Right atrium auricular region (tissue), 2 donors: ENCODE measurements around the gene ERC2. TPM values are rescaled to one million over a fixed set of nuclear protein-coding genes. Genes with fewer than 3 reads are reported as not detected.

Source experiments
- DNase-seq: peaks from one replicate; pipeline ENCODE4 v3.0.0-alpha.2; 2019; ENCODE audit warnings: low spot score
- H3K27ac ChIP-seq, 2 donors: fragments of 200-600 bp; sonication (generic); 1 replicate in 1 of 2; 2 replicates in 1 of 2; pipeline ENCODE4 v1.5.1; 2016 to 2019
- H3K27me3 ChIP-seq, 2 donors: fragments of 200-600 bp; sonication (generic); one replicate each; pipeline versions ENCODE4 v1.5.1 to v1.6.0; 2017 to 2019
- H3K36me3 ChIP-seq: fragments of 200-600 bp; sonication (generic); one replicate; pipeline ENCODE4 v1.5.1; 2016
- H3K4me1 ChIP-seq, 2 donors: fragments of 200-600 bp; sonication (generic); one replicate each; pipeline versions ENCODE4 v1.5.1 to v1.6.0; 2017 to 2019
- H3K4me3 ChIP-seq, 2 donors: fragments of 200-600 bp; sonication (generic); 1 replicate in 1 of 2; 2 replicates in 1 of 2; pipeline ENCODE4 v1.5.1; 2017 to 2019; ENCODE audit warnings: mild to moderate bottlenecking in 1 of 2, moderate library complexity in 1 of 2
- H3K9me3 ChIP-seq, 2 donors: fragments of 200-600 bp; sonication (generic); one replicate each; pipeline ENCODE4 v1.5.1; 2019
- total RNA-seq, 2 donors: library from RNA; depleted of rRNA; stranded (reverse); fragments of >200 nt; gene quantifications; one replicate each; pipeline ENCODE4 v1.1.0, GENCODE V29; 2016
- TF ChIP-seq, protein P1 (sequence below), 2 donors: fragments of 200-600 bp; sonication (generic); IDR thresholded peaks; one replicate each; pipeline ENCODE4 v1.5.1; 2019; ENCODE audit warnings: antibody characterized with exemption in 2 of 2

ERC2 gene
- total RNA-seq, 2 donors from 2014 or later = 2.9 to 4.0 TPM

DNA sequence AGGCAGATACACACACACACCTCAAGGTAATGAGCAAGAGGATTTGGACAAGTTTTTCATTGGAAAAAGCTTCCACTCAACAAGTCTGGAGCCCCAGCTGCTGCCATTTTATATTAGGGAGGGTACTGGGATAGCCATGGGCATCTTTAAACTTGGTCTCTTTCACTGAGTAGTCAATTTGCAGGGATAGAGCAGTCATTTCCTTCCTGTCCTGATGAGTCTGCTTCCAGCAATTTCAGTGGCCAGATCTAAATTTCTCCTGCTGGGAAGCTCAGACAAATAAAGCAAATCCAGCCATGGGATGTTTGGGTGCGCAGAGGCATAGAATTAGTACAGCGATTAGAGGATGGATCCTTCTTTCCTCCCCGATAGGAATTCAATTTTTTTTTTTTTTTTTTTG, 874 bp upstream of the ERC2 start:
- no peaks in the 10 kb centered on the region for H3K27me3 ChIP-seq
- DNase-seq = no peak
- H3K4me3 ChIP-seq = no peak overlapping the region
- TF ChIP-seq, protein P1, sequence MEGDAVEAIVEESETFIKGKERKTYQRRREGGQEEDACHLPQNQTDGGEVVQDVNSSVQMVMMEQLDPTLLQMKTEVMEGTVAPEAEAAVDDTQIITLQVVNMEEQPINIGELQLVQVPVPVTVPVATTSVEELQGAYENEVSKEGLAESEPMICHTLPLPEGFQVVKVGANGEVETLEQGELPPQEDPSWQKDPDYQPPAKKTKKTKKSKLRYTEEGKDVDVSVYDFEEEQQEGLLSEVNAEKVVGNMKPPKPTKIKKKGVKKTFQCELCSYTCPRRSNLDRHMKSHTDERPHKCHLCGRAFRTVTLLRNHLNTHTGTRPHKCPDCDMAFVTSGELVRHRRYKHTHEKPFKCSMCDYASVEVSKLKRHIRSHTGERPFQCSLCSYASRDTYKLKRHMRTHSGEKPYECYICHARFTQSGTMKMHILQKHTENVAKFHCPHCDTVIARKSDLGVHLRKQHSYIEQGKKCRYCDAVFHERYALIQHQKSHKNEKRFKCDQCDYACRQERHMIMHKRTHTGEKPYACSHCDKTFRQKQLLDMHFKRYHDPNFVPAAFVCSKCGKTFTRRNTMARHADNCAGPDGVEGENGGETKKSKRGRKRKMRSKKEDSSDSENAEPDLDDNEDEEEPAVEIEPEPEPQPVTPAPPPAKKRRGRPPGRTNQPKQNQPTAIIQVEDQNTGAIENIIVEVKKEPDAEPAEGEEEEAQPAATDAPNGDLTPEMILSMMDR (IDR thresholded peaks at IDR 0.05) = no peak
- H3K36me3 ChIP-seq = no peaks in the 10 kb centered on the region
- H3K4me1 ChIP-seq = peaks cover 0 to 13% of the 10 kb centered on the region in 2 donors
- no peak overlapping the region for H3K27ac ChIP-seq
- H3K9me3 ChIP-seq = no peaks in the 10 kb centered on the region

DNA sequence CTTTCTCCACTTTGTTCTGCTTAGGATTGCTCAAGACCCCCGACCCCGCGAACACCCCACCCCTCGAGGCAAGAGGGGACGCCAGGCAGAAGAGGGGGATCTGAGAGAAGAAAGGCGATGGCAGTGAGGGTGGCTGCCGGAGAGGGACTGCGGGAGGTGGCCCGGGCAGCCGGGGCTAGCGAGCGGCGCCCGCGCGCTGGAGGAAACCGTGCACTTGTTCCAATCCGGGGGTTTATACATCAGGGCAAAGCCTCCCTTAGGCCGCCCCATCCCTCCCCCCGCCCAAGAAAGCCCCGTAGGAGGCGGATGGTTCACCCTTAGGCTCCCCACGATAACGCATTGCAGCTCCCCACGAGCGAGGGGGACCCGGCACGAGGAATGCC, 475 bp downstream of the ERC2 start:
- Histone ChIP-seq H3K27me3 (no peaks in the 10 kb centered on the region), H3K4me3 (peak overlapping the region; percentile 47 to 62), H3K9me3 (no peaks in the 10 kb centered on the region), H3K27ac (peak overlapping the region in 1 of 2 donors; percentile 30), H3K36me3 (no peaks in the 10 kb centered on the region), H3K4me1 (peaks cover 0 to 13% of the 10 kb centered on the region in 2 donors)
- TF ChIP-seq, protein P1 (IDR thresholded peaks at IDR 0.05) = no peak
- DNase-seq = no peak

DNA sequence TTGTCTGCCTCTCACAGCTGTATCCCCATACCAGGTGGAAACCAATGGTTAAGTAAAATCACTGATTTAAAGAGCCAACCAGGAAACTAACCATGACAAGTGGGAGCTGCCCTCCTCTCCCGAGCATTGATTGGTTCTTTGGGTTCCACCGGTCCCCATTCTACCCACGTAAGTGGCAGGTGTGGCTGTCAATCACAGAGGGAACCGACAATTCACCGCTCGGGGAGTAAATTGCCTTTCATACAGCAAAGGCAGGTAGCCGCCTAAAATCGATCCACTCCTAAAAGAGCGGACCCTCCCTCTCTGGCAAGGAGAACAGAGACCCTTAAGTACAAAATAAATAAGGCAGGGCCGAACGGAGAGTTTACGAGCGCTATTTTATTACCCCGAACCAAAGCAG, 1.2 kb downstream of the ERC2 start:
- DNase-seq = no peak
- TF ChIP-seq, protein P1 (IDR thresholded peaks at IDR 0.05) = no peak
- no peaks in the 10 kb centered on the region for H3K36me3 ChIP-seq
- H3K4me3 ChIP-seq = peak overlapping the region; percentile 47 to 62
- H3K27me3 ChIP-seq = no peaks in the 10 kb centered on the region
- no peaks in the 10 kb centered on the region for H3K9me3 ChIP-seq
- no peak overlapping the region for H3K27ac ChIP-seq
- H3K4me1 ChIP-seq = peaks cover 0 to 13% of the 10 kb centered on the region in 2 donors

DNA sequence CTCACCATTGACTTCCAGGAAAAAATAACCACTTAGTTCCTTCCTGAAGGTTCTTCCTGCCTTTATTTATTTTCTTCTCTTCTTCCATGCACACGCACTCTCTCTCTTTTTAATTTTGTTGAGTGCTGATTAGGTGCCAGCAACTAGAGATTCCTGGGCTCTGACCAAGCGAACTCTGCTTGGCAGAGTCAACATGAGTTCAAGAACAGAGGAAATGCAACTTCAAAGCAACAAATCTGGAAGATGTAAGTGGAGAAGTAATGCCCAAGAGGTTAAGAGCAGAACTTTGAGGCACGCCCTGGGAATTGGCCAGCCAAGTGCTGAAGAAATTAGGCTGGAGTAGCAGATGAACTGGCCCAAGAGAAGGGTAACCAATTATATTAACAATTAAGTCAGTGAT, 8.5 kb downstream of the ERC2 start:
- no peaks in the 10 kb centered on the region for H3K9me3 ChIP-seq
- no peaks in the 10 kb centered on the region for H3K27me3 ChIP-seq

GRCh38 chr3:56459104-56459496, 9.2 kb downstream of the ERC2 start:
- Histone ChIP-seq H3K4me3 (no peak overlapping the region), H3K9me3 (no peaks in the 10 kb centered on the region), H3K27me3 (no peaks in the 10 kb centered on the region), H3K4me1 (no peaks in the 10 kb centered on the region), H3K36me3 (no peaks in the 10 kb centered on the region), H3K27ac (no peak overlapping the region)
- TF ChIP-seq, protein P1 (IDR thresholded peaks at IDR 0.05) = no peak
- DNase-seq = no peak

More for the DNA sequence above, 8.5 kb downstream of the ERC2 start:
- TF ChIP-seq, protein P1 (IDR thresholded peaks at IDR 0.05) = no peak
- H3K4me3 ChIP-seq = no peak overlapping the region
- no peaks in the 10 kb centered on the region for H3K36me3 ChIP-seq
- DNase-seq = no peak
- H3K4me1 ChIP-seq = no peaks in the 10 kb centered on the region
- H3K27ac ChIP-seq = no peak overlapping the region

DNA sequence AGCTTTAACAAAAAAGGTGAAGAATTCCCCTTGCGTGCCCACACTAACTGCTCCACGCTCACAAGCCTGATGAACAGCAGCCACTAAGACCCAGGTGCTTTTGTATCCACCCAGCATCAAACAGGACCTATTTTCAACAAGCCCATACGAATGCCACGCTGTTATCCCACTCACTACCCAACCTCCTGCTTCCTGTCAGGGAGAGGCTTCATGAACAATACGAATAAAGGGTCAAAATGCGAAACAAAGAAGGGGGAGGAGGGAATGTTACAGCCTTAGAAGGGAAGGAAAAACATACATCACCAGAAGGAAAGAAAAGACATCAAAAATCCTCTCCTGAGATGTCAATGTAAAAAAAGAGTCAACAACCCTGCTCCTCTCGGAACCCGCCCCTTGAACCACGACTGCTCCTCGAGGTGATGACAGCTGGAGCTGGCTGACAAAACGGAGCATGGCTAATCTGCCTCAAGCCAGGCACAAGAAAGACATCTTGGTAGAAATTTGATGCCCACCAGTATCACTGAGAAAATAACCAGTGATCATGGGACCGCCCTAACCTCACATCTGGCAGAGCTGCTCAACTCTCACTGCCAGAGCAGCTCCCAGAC, 9.7 kb downstream of the ERC2 start:
- no peaks in the 10 kb centered on the region for H3K4me1 ChIP-seq
- TF ChIP-seq, protein P1 (IDR thresholded peaks at IDR 0.05) = no peak
- no peak overlapping the region for H3K27ac ChIP-seq
- H3K27me3 ChIP-seq = no peaks in the 10 kb centered on the region
- H3K9me3 ChIP-seq = no peaks in the 10 kb centered on the region
- no peak overlapping the region for H3K4me3 ChIP-seq
- no peaks in the 10 kb centered on the region for H3K36me3 ChIP-seq
- no peak for DNase-seq
